Keratinocyte (primary cell): ENCODE measurements around the gene EIF3F. TPM values are rescaled to one million over a fixed set of nuclear protein-coding genes. Genes with fewer than 3 reads are reported as not detected.

Experiments used
- DNase-seq: peaks from one replicate; pipeline ENCODE4 v3.0.0-alpha.2; 2011; ENCODE audit warnings: low read depth, missing footprints, low spot score
- FAIRE-seq: peaks from 2 replicates; lab custom pipeline; 2011; peaks lifted over from hg19 to GRCh38; lab: Jason Lieb, UNC
- H2AFZ ChIP-seq: 2 replicates; pipeline ENCODE4 v1.6.0; 2012; ENCODE audit warnings: low read length, control low read depth, inconsistent platforms; ENCODE audit not compliant: control insufficient read depth
- H3K27ac ChIP-seq: 2 replicates; pipeline ENCODE4 v1.5.1; 2011; ENCODE audit warnings: low read length; ENCODE audit not compliant: control insufficient read depth, insufficient read depth
- H3K27me3 ChIP-seq: 3 replicates; pipeline ENCODE4 v1.6.0; 2011; ENCODE audit warnings: low read length; ENCODE audit not compliant: control insufficient read depth, insufficient read depth; ENCODE audit errors: extremely low read depth
- H3K36me3 ChIP-seq, 2 experiments: 2 replicates in 1 of 2; 3 replicates in 1 of 2; pipeline ENCODE4 v1.5.1; 2011; ENCODE audit warnings: low read length in 2 of 2, mild to moderate bottlenecking in 1 of 2; ENCODE audit not compliant: control insufficient read depth in 2 of 2, insufficient read depth in 2 of 2; ENCODE audit errors: extremely low read depth in 1 of 2
- H3K4me1 ChIP-seq: 3 replicates; pipeline ENCODE4 v1.5.1; 2011; ENCODE audit warnings: low read length; ENCODE audit not compliant: control insufficient read depth, insufficient read depth; ENCODE audit errors: extremely low read depth
- H3K4me2 ChIP-seq: 3 replicates; pipeline ENCODE4 v1.6.0; 2011; ENCODE audit warnings: low read depth, low read length; ENCODE audit not compliant: control insufficient read depth, insufficient read depth; ENCODE audit errors: extremely low read depth
- H3K4me3 ChIP-seq, 3 experiments: fragments of 200-600 bp in 1 of 3; sonication (generic) in 1 of 3; 2 replicates in 2 of 3; 3 replicates in 1 of 3; pipeline ENCODE4 v1.5.1; 2011 to 2016; ENCODE audit warnings: low read length in 3 of 3, mild to moderate bottlenecking in 3 of 3, control low read depth in 2 of 3, inconsistent platforms in 1 of 3, low read depth in 1 of 3, mixed read lengths in 1 of 3, mixed run types in 1 of 3, moderate library complexity in 1 of 3; ENCODE audit not compliant: control insufficient read depth in 2 of 3, insufficient read depth in 2 of 3; ENCODE audit errors: extremely low read depth in 1 of 3
- H3K79me2 ChIP-seq: 2 replicates; pipeline ENCODE4 v1.6.0; 2012; ENCODE audit warnings: low read length; ENCODE audit not compliant: control insufficient read depth, insufficient read depth
- H3K9ac ChIP-seq: 3 replicates; pipeline ENCODE4 v1.6.0; 2011; ENCODE audit warnings: low read length; ENCODE audit not compliant: control insufficient read depth, insufficient read depth; ENCODE audit errors: extremely low read depth
- H3K9me1 ChIP-seq: 3 replicates; pipeline ENCODE4 v1.6.0; 2011; ENCODE audit warnings: low read length; ENCODE audit not compliant: control insufficient read depth, insufficient read depth; ENCODE audit errors: extremely low read depth
- H3K9me3 ChIP-seq: 2 replicates; pipeline ENCODE4 v1.5.1; 2012; ENCODE audit warnings: low read depth, low read length; ENCODE audit not compliant: control insufficient read depth
- H4K20me1 ChIP-seq: 3 replicates; pipeline ENCODE4 v1.6.0; 2011; ENCODE audit warnings: low read length; ENCODE audit not compliant: control insufficient read depth, insufficient read depth; ENCODE audit errors: extremely low read depth
- CTCF ChIP-seq, 3 experiments: IDR thresholded peaks in 1 of 3; conservative IDR thresholded peaks in 1 of 3; optimal IDR thresholded peaks in 1 of 3; 2 replicates in 2 of 3; 3 replicates in 1 of 3; pipeline versions ENCODE3 to v1.5.1; 2011; ENCODE audit warnings: low read length in 3 of 3, mild to moderate bottlenecking in 3 of 3, moderate library complexity in 2 of 3, control low read depth in 1 of 3, inconsistent platforms in 1 of 3; ENCODE audit not compliant: insufficient read depth in 2 of 3; ENCODE audit errors: extremely low read depth in 1 of 3
- EZH2 ChIP-seq: IDR thresholded peaks from one replicate; pipeline ENCODE4 v1.6.1; 2012; ENCODE audit warnings: inconsistent platforms, mild to moderate bottlenecking, low read length, moderate library complexity
- dilution Hi-C: fragments of 300-500 bp; cut with MboI; formaldehyde crosslinking; loops from one replicate; pipeline ENCODE4 v1.7.0; 2020; ENCODE audit warnings: low sequenced_read_pairs; ENCODE audit not compliant: extremely low pct_ligation_motif_present
- polyA plus RNA-seq, 5 experiments: library from polyadenylated mRNA; depleted of rRNA in 3 of 5; stranded (reverse) in 3 of 5; stranded (forward) in 1 of 5; unstranded in 1 of 5; fragments of >200 nt; gene quantifications; 1 replicate in 1 of 5; 2 replicates in 3 of 5; 3 replicates in 1 of 5; pipeline versions ENCODE4 v1.2.1 to v1.2.3, GENCODE V29; 2011 to 2012; ENCODE audit warnings: missing spikeins in 2 of 5, low read depth in 1 of 5, low replicate concordance in 1 of 5

Gene EIF3F
- polyA plus RNA-seq, 1 donor (not counting 4 experiments of a cell fraction or from before 2014, with no cell fraction given), result 158 TPM

- no peaks in the 10 kb centered on the region for H3K9me3 ChIP-seq
- no peaks in the 10 kb centered on the region for H3K36me3 ChIP-seq
- no peaks in the 10 kb centered on the region for H3K4me1 ChIP-seq
- H4K20me1 ChIP-seq, result no peaks in the 10 kb centered on the region
- no peaks in the 10 kb centered on the region for H3K79me2 ChIP-seq
- H2AFZ ChIP-seq, result no peak overlapping the region
- DNase-seq (no peak), FAIRE-seq (no peak)
- no peak overlapping the region for H3K4me3 ChIP-seq
- no peaks in the 10 kb centered on the region for H3K9me1 ChIP-seq
- H3K27ac ChIP-seq, result no peak overlapping the region
- H3K4me2 ChIP-seq, result no peak overlapping the region
- dilution Hi-C loops, result no loop called here
- no peak overlapping the region for H3K9ac ChIP-seq
- TF ChIP-seq EZH2 (no peak), CTCF (optimal IDR thresholded peaks at IDR 0.05 in 1 of 3, IDR thresholded peaks at IDR 0.05 in 1 of 3, conservative IDR thresholded peaks at IDR 0.05 in 1 of 3; ENCODE audit: extremely low read depth in 1 of 3, insufficient read depth in 2 of 3, low read length in 3 of 3) (no peak)
- peaks cover 38% of the 10 kb centered on the region for H3K27me3 ChIP-seq
Measured at GRCh38 chr11:8013833-8014232, 26.7 kb downstream of the EIF3F start.

GRCh38 chr11:8015753-8016239 lies 28.7 kb downstream of the EIF3F start:
- FAIRE-seq, result no peak
- H3K27ac ChIP-seq, result no peak overlapping the region
- peaks cover 2% of the 10 kb centered on the region for H3K4me1 ChIP-seq
- no peak overlapping the region for H3K9ac ChIP-seq
- H3K36me3 ChIP-seq, result no peaks in the 10 kb centered on the region
- dilution Hi-C loops, result no loop called here
- no peak overlapping the region for H3K4me3 ChIP-seq
- no peaks in the 10 kb centered on the region for H3K9me1 ChIP-seq
- TF ChIP-seq CTCF (optimal IDR thresholded peaks at IDR 0.05 in 1 of 3, IDR thresholded peaks at IDR 0.05 in 1 of 3, conservative IDR thresholded peaks at IDR 0.05 in 1 of 3; ENCODE audit: extremely low read depth in 1 of 3, insufficient read depth in 2 of 3, low read length in 3 of 3) (no peak), EZH2 (no peak)
- no peaks in the 10 kb centered on the region for H3K9me3 ChIP-seq
- DNase-seq, result no peak
- no peaks in the 10 kb centered on the region for H3K79me2 ChIP-seq
- no peak overlapping the region for H2AFZ ChIP-seq
- H3K27me3 ChIP-seq, result peaks cover 52% of the 10 kb centered on the region
- H3K4me2 ChIP-seq, result no peak overlapping the region
- no peaks in the 10 kb centered on the region for H4K20me1 ChIP-seq
